ENCODE measurements around the gene ZNF555.

DNA sequence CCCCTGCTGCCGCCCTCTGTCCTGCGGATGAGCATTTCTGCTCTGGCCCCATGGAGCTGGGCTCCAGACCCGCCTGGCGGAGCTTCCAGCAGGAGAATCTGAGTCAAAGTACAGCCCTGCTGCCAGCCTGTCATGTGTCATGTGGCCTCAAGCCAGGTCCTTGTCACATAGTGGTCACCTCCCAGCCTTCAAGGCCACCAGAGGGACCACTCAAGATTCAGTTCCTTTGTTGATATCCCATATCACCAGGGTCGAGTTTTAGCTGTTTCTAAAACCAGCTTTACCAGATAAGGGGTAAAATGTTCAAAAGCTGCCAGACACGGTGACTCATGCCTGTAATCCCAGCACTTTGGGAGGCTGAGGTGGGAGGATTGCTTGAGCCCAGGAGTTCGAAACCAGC lies 42.5 kb upstream of the ZNF555 start:
- TF ChIP-seq, protein P1, sequence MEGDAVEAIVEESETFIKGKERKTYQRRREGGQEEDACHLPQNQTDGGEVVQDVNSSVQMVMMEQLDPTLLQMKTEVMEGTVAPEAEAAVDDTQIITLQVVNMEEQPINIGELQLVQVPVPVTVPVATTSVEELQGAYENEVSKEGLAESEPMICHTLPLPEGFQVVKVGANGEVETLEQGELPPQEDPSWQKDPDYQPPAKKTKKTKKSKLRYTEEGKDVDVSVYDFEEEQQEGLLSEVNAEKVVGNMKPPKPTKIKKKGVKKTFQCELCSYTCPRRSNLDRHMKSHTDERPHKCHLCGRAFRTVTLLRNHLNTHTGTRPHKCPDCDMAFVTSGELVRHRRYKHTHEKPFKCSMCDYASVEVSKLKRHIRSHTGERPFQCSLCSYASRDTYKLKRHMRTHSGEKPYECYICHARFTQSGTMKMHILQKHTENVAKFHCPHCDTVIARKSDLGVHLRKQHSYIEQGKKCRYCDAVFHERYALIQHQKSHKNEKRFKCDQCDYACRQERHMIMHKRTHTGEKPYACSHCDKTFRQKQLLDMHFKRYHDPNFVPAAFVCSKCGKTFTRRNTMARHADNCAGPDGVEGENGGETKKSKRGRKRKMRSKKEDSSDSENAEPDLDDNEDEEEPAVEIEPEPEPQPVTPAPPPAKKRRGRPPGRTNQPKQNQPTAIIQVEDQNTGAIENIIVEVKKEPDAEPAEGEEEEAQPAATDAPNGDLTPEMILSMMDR (CRISPR knock-in tag; IDR thresholded peaks at IDR 0.05), result no peak
- TF ChIP-seq, protein P2, sequence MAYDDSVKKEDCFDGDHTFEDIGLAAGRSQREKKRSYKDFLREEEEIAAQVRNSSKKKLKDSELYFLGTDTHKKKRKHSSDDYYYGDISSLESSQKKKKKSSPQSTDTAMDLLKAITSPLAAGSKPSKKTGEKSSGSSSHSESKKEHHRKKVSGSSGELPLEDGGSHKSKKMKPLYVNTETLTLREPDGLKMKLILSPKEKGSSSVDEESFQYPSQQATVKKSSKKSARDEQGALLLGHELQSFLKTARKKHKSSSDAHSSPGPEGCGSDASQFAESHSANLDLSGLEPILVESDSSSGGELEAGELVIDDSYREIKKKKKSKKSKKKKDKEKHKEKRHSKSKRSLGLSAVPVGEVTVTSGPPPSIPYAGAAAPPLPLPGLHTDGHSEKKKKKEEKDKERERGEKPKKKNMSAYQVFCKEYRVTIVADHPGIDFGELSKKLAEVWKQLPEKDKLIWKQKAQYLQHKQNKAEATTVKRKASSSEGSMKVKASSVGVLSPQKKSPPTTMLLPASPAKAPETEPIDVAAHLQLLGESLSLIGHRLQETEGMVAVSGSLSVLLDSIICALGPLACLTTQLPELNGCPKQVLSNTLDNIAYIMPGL (CRISPR knock-in tag; IDR thresholded peaks at IDR 0.05; ENCODE audit: borderline replicate concordance in 1 of 2, low read depth in 1 of 2), result no peak
- TF ChIP-seq, protein P3, sequence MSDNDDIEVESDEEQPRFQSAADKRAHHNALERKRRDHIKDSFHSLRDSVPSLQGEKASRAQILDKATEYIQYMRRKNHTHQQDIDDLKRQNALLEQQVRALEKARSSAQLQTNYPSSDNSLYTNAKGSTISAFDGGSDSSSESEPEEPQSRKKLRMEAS (IDR thresholded peaks at IDR 0.05), result no peak
- TF ChIP-seq ZNF296 (CRISPR knock-in tag; conservative IDR thresholded peaks at IDR 0.05), result no peak
- TF ChIP-seq, protein P4, sequence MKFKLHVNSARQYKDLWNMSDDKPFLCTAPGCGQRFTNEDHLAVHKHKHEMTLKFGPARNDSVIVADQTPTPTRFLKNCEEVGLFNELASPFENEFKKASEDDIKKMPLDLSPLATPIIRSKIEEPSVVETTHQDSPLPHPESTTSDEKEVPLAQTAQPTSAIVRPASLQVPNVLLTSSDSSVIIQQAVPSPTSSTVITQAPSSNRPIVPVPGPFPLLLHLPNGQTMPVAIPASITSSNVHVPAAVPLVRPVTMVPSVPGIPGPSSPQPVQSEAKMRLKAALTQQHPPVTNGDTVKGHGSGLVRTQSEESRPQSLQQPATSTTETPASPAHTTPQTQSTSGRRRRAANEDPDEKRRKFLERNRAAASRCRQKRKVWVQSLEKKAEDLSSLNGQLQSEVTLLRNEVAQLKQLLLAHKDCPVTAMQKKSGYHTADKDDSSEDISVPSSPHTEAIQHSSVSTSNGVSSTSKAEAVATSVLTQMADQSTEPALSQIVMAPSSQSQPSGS (CRISPR knock-in tag; IDR thresholded peaks at IDR 0.05), result no peak
- TF ChIP-seq, protein P5, sequence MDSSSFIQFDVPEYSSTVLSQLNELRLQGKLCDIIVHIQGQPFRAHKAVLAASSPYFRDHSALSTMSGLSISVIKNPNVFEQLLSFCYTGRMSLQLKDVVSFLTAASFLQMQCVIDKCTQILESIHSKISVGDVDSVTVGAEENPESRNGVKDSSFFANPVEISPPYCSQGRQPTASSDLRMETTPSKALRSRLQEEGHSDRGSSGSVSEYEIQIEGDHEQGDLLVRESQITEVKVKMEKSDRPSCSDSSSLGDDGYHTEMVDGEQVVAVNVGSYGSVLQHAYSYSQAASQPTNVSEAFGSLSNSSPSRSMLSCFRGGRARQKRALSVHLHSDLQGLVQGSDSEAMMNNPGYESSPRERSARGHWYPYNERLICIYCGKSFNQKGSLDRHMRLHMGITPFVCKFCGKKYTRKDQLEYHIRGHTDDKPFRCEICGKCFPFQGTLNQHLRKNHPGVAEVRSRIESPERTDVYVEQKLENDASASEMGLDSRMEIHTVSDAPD (CRISPR knock-in tag; IDR thresholded peaks at IDR 0.05), result no peak
- TF ChIP-seq ZNF598 (CRISPR knock-in tag; IDR thresholded peaks at IDR 0.05; ENCODE audit: borderline replicate concordance), result no peak
- TF ChIP-seq EP300 (IDR thresholded peaks at IDR 0.05; ENCODE audit: low read depth in 2 of 2, low read length in 2 of 2), result no peak
- no peak for TF ChIP-seq EP300 (CRISPR knock-in tag; IDR thresholded peaks at IDR 0.05; ENCODE audit: borderline replicate concordance)
- TF ChIP-seq, protein P6, sequence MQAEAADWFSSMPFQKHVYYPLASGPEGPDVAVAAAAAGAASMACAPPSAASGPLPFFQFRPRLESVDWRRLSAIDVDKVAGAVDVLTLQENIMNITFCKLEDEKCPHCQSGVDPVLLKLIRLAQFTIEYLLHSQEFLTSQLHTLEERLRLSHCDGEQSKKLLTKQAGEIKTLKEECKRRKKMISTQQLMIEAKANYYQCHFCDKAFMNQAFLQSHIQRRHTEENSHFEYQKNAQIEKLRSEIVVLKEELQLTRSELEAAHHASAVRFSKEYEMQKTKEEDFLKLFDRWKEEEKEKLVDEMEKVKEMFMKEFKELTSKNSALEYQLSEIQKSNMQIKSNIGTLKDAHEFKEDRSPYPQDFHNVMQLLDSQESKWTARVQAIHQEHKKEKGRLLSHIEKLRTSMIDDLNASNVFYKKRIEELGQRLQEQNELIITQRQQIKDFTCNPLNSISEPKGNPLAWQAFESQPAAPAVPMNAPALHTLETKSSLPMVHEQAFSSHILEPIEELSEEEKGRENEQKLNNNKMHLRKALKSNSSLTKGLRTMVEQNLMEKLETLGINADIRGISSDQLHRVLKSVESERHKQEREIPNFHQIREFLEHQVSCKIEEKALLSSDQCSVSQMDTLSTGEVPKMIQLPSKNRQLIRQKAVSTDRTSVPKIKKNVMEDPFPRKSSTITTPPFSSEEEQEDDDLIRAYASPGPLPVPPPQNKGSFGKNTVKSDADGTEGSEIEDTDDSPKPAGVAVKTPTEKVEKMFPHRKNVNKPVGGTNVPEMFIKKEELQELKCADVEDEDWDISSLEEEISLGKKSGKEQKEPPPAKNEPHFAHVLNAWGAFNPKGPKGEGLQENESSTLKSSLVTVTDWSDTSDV (CRISPR knock-in tag; IDR thresholded peaks at IDR 0.05), result no peak
